ENCODE data around the gene ARCN1.
"Not testable (repeated sequence)": the region's sequence is repeated elsewhere in the genome, so short reads cannot be mapped to it uniquely, and the experiment has no call there.

ARCN1 gene

GRCh38 chr11:118544647-118545010 lies 27.6 kb upstream of the ARCN1 start:
- DNase-seq, result no peak

- DNase-seq, result no peak
Measured at GRCh38 chr11:118545533-118545932, 26.7 kb upstream of the ARCN1 start.

GRCh38 chr11:118547132-118547531 lies 25.1 kb upstream of the ARCN1 start:
- no peak for DNase-seq

GRCh38 chr11:118552341-118552740 lies 19.9 kb upstream of the ARCN1 start:
- DNase-seq, result no peak

GRCh38 chr11:118560806-118561205 lies 11.4 kb upstream of the ARCN1 start:
- DNase-seq, result no peak

GRCh38 chr11:118565051-118565450 lies 7.2 kb upstream of the ARCN1 start:
- no peak for DNase-seq

GRCh38 chr11:118569670-118570069 lies 2.5 kb upstream of the ARCN1 start:
- no peak for DNase-seq

- no peak for DNase-seq
Measured at GRCh38 chr11:118570787-118571186, 1.4 kb upstream of the ARCN1 start.

GRCh38 chr11:118571701-118572060 lies 528 bp upstream of the ARCN1 start:
- not testable (repeated sequence) for DNase-seq

- no peak for DNase-seq
Measured at GRCh38 chr11:118572981-118573550, 857 bp downstream of the ARCN1 start.

GRCh38 chr11:118574636-118575035 lies 2.4 kb downstream of the ARCN1 start:
- no peak for DNase-seq

- DNase-seq, result not testable (repeated sequence)
Measured at GRCh38 chr11:118577995-118578394, 5.8 kb downstream of the ARCN1 start.

- no peak for DNase-seq
Measured at GRCh38 chr11:118581057-118581456, 8.8 kb downstream of the ARCN1 start.

GRCh38 chr11:118587952-118588351 lies 15.7 kb downstream of the ARCN1 start:
- DNase-seq, result no peak

- DNase-seq, result no peak
Measured at GRCh38 chr11:118592616-118593367, 20.6 kb downstream of the ARCN1 start.

GRCh38 chr11:118594984-118595383 lies 22.8 kb downstream of the ARCN1 start:
- not testable (repeated sequence) for DNase-seq

GRCh38 chr11:118596224-118597146 lies 24.3 kb downstream of the ARCN1 start:
- DNase-seq, result no peak

GRCh38 chr11:118597556-118597955 lies 25.3 kb downstream of the ARCN1 start:
- DNase-seq, result no peak

GRCh38 chr11:118602331-118602730 lies 30.1 kb downstream of the ARCN1 start:
- no peak for DNase-seq

GRCh38 chr11:118603709-118604108 lies 31.5 kb downstream of the ARCN1 start:
- not testable (repeated sequence) for DNase-seq

- no peak for DNase-seq
Measured at GRCh38 chr11:118604566-118604965, 32.4 kb downstream of the ARCN1 start.

- DNase-seq, result no peak
Measured at GRCh38 chr11:118605116-118605867, 33.1 kb downstream of the ARCN1 start.
